Stimulated activated CD4-positive, alpha-beta T cell treated with anti-CD3 and anti-CD28 coated beads, Interleukin-1b, Interleukin-23, amount 100 ng/mL, for 24 hours (primary cell): ENCODE measurements around the gene KCNK3.
"Not testable (repeated sequence)": the region's sequence is repeated elsewhere in the genome, so short reads cannot be mapped to it uniquely, and the experiment has no call there.

Experiments
- DNase-seq, 4 experiments: peaks; one replicate each; pipeline ENCODE4 v3.0.0-alpha.2; 2020; ENCODE audit warnings: low read depth in 4 of 4, low spot score in 1 of 4

The KCNK3 gene

GRCh38 chr2:26729311-26729710 lies 36.8 kb downstream of the KCNK3 start:
- DNase-seq: no peak

GRCh38 chr2:26730549-26731344 lies 38.2 kb downstream of the KCNK3 start:
- no peak for DNase-seq

GRCh38 chr2:26731714-26732113 lies 39.2 kb downstream of the KCNK3 start:
- DNase-seq: no peak

- no peak for DNase-seq
These were observed 39.9 kb downstream of the KCNK3 start for GRCh38 chr2:26732446-26732845.

GRCh38 chr2:26733413-26733812 lies 40.9 kb downstream of the KCNK3 start:
- no peak for DNase-seq

GRCh38 chr2:26735097-26735496 lies 42.6 kb downstream of the KCNK3 start:
- DNase-seq: no peak

GRCh38 chr2:26735883-26736588 lies 43.5 kb downstream of the KCNK3 start:
- no peak for DNase-seq

GRCh38 chr2:26737221-26737620 lies 44.7 kb downstream of the KCNK3 start:
- no peak for DNase-seq

- no peak for DNase-seq
These were observed 46.0 kb downstream of the KCNK3 start for GRCh38 chr2:26738481-26738880.

- no peak for DNase-seq
These were observed 47.0 kb downstream of the KCNK3 start for GRCh38 chr2:26739514-26739913.

GRCh38 chr2:26740346-26740745 lies 47.8 kb downstream of the KCNK3 start:
- DNase-seq: no peak

- no peak for DNase-seq
These were observed 48.4 kb downstream of the KCNK3 start for GRCh38 chr2:26740890-26741302.

GRCh38 chr2:26742048-26742770 lies 49.7 kb downstream of the KCNK3 start:
- DNase-seq: no peak

- no peak for DNase-seq
These were observed 51.3 kb downstream of the KCNK3 start for GRCh38 chr2:26743852-26744251.

GRCh38 chr2:26744953-26745352 lies 52.4 kb downstream of the KCNK3 start:
- DNase-seq: no peak

GRCh38 chr2:26745609-26746327 lies 53.2 kb downstream of the KCNK3 start:
- DNase-seq: peak; percentile 72 to 76 (median 74)

GRCh38 chr2:26746934-26747333 lies 54.4 kb downstream of the KCNK3 start:
- no peak for DNase-seq

GRCh38 chr2:26749787-26750420 lies 57.4 kb downstream of the KCNK3 start:
- DNase-seq: not testable (repeated sequence)

GRCh38 chr2:26750467-26750866 lies 57.9 kb downstream of the KCNK3 start:
- DNase-seq: not testable (repeated sequence)

- DNase-seq: no peak
These were observed 60.1 kb downstream of the KCNK3 start for GRCh38 chr2:26752656-26753055.

GRCh38 chr2:26754539-26754938 lies 62.0 kb downstream of the KCNK3 start:
- no peak for DNase-seq
